Liver (tissue), 9 donors: ENCODE results near the gene LRRC49. TPM values are rescaled to one million over a fixed set of nuclear protein-coding genes. Genes with fewer than 3 reads are reported as not detected.

Experiments used
- DNase-seq: peaks from one replicate; pipeline ENCODE4 v3.0.0-alpha.2; 2017; ENCODE audit warnings: low spot score
- H3K27ac ChIP-seq, 2 donors: one replicate each; pipeline ENCODE4 v1.7.0; 2013; ENCODE audit warnings: inconsistent platforms in 2 of 2, low read length in 2 of 2, control low read depth in 1 of 2, low read depth in 1 of 2, mild to moderate bottlenecking in 1 of 2
- H3K27me3 ChIP-seq, 4 donors: one replicate each; pipeline versions ENCODE4 v1.6.1 to v1.7.0; 2013; ENCODE audit warnings: low read length in 3 of 4, inconsistent platforms in 1 of 4, mild to moderate bottlenecking in 1 of 4, moderate library complexity in 1 of 4; ENCODE audit not compliant: control insufficient read depth in 4 of 4, insufficient read depth in 4 of 4
- H3K36me3 ChIP-seq, 4 donors: one replicate each; pipeline versions ENCODE4 v1.6.1 to v1.7.0; 2013; ENCODE audit warnings: low read length in 3 of 4, mild to moderate bottlenecking in 3 of 4, low read depth in 1 of 4, moderate library complexity in 1 of 4; ENCODE audit not compliant: control insufficient read depth in 4 of 4, insufficient read depth in 3 of 4
- H3K4me1 ChIP-seq, 4 donors: one replicate each; pipeline versions ENCODE4 v1.6.1 to v1.7.0; 2013; ENCODE audit warnings: low read length in 3 of 4, mild to moderate bottlenecking in 3 of 4, moderate library complexity in 1 of 4; ENCODE audit not compliant: control insufficient read depth in 4 of 4, insufficient read depth in 4 of 4
- H3K4me3 ChIP-seq, 3 donors: one replicate each; pipeline versions ENCODE4 v1.6.1 to v1.7.0; 2013; ENCODE audit warnings: low read length in 3 of 3, control low read depth in 1 of 3, low read depth in 1 of 3, mild to moderate bottlenecking in 1 of 3
- H3K9ac ChIP-seq, 2 donors: one replicate each; pipeline ENCODE4 v1.7.0; 2013; ENCODE audit warnings: low read length in 2 of 2, mild to moderate bottlenecking in 2 of 2, moderate library complexity in 2 of 2, control low read depth in 1 of 2, low read depth in 1 of 2
- H3K9me3 ChIP-seq, 4 donors: one replicate each; pipeline versions ENCODE4 v1.6.1 to v1.7.0; 2013; ENCODE audit warnings: low read length in 3 of 4; ENCODE audit not compliant: control insufficient read depth in 4 of 4
- EGR1 ChIP-seq, 2 donors: IDR thresholded peaks; 2 replicates each; pipeline ENCODE4 v1.6.1; 2016 to 2018; ENCODE audit warnings: antibody characterized with exemption in 2 of 2, low read depth in 2 of 2
- FOXA1 ChIP-seq: IDR thresholded peaks from 2 replicates; pipeline ENCODE4 v1.6.1; 2016; ENCODE audit warnings: antibody characterized with exemption
- FOXA2 ChIP-seq: IDR thresholded peaks from 2 replicates; pipeline ENCODE4 v1.6.1; 2016; ENCODE audit warnings: antibody characterized with exemption
- GABPA ChIP-seq, 2 donors: IDR thresholded peaks in 1 of 2; conservative IDR thresholded peaks in 1 of 2; 2 replicates each; pipeline ENCODE4 v1.6.1; 2016; ENCODE audit warnings: antibody characterized with exemption in 2 of 2, mild to moderate bottlenecking in 1 of 2, moderate library complexity in 1 of 2
- HNF4A ChIP-seq, 2 donors: conservative IDR thresholded peaks; 2 replicates each; pipeline ENCODE4 v1.6.1; 2016; ENCODE audit warnings: antibody characterized with exemption in 2 of 2, mild to moderate bottlenecking in 2 of 2
- HNF4G ChIP-seq: IDR thresholded peaks from 2 replicates; pipeline ENCODE4 v1.6.1; 2016; ENCODE audit warnings: antibody characterized with exemption
- JUND ChIP-seq, 2 donors: IDR thresholded peaks; 2 replicates each; pipeline ENCODE4 v1.6.1; 2016; ENCODE audit warnings: antibody characterized with exemption in 2 of 2
- MAX ChIP-seq: IDR thresholded peaks from 2 replicates; pipeline ENCODE4 v1.6.1; 2016; ENCODE audit warnings: antibody characterized with exemption
- NR2F2 ChIP-seq: IDR thresholded peaks from 2 replicates; pipeline ENCODE4 v1.6.1; 2016; ENCODE audit warnings: antibody characterized with exemption
- RAD21 ChIP-seq, 2 donors: IDR thresholded peaks; 2 replicates each; pipeline ENCODE4 v1.6.1; 2016; ENCODE audit warnings: antibody characterized with exemption in 2 of 2, mild to moderate bottlenecking in 2 of 2
- RXRA ChIP-seq, 2 donors: IDR thresholded peaks; 2 replicates each; pipeline ENCODE4 v1.6.1; 2017 to 2018; ENCODE audit warnings: antibody characterized with exemption in 2 of 2, mild to moderate bottlenecking in 1 of 2
- SP1 ChIP-seq: IDR thresholded peaks from 2 replicates; pipeline ENCODE4 v1.6.1; 2018; ENCODE audit warnings: antibody characterized with exemption, mild to moderate bottlenecking
- TAF1 ChIP-seq: conservative IDR thresholded peaks from 2 replicates; pipeline ENCODE4 v1.6.1; 2016; ENCODE audit warnings: antibody characterized with exemption, mild to moderate bottlenecking
- YY1 ChIP-seq: IDR thresholded peaks from 2 replicates; pipeline ENCODE4 v1.6.1; 2016; ENCODE audit warnings: antibody characterized with exemption, mild to moderate bottlenecking
- WGBS: extraction: QIAGEN DNeasy Blood & Tissue Kit; methylation state at CpG from one replicate; pipeline ENCODE4 v1.1.7; 2013; 5-methylcytosine and 5-hydroxymethylcytosine counted together
- polyA plus RNA-seq, 2 donors: library from polyadenylated mRNA; stranded (reverse) in 1 of 2; unstranded in 1 of 2; fragments of 200-250 nt in 1 of 2; fragments of >200 nt in 1 of 2; fragmentation: Nextera tagmentation in 1 of 2; extraction: Ambion mirVana in 1 of 2; gene quantifications; one replicate each; pipeline versions ENCODE4 v1.2.1 to v1.2.3, GENCODE V29; 2013 to 2015
- total RNA-seq, 2 donors: library from RNA; depleted of rRNA; stranded (reverse); fragments of >200 nt; gene quantifications; one replicate each; pipeline ENCODE4 v1.2.3, GENCODE V29; 2014
- TF ChIP-seq, protein P1 (sequence below): IDR thresholded peaks from 2 replicates; pipeline ENCODE4 v1.6.1; 2016; ENCODE audit warnings: antibody characterized with exemption, mild to moderate bottlenecking
- TF ChIP-seq, protein P2 (sequence below): IDR thresholded peaks from 2 replicates; pipeline ENCODE4 v1.6.1; 2016; ENCODE audit warnings: antibody characterized with exemption
- TF ChIP-seq, protein P3 (sequence below): IDR thresholded peaks from 2 replicates; pipeline ENCODE4 v1.6.1; 2016; ENCODE audit warnings: antibody characterized with exemption
- donor health status: healthy.
- donor health status: healthy.
- donor health status: healthy.
- donor health status: healthy.
- donor health status: healthy.

LRRC49 gene
- total and polyA plus RNA-seq, 4 donors: 0.20 to 1.1 (median 0.31) TPM

- Histone ChIP-seq H3K27me3 (peaks cover 0 to 3% (median 0%) of the 10 kb centered on the region in 4 donors), H3K27ac (no peak overlapping the region), H3K4me3 (no peak overlapping the region), H3K9me3 (peaks cover 0 to 3% (median 0%) of the 10 kb centered on the region in 4 donors), H3K36me3 (no peaks in the 10 kb centered on the region), H3K4me1 (no peaks in the 10 kb centered on the region), H3K9ac (no peak overlapping the region)
- 46% methylated on average over 1 of the region's 1 CpG for WGBS
- DNase-seq: no peak
- TF ChIP-seq GABPA (IDR thresholded peaks at IDR 0.05 in 1 of 2, conservative IDR thresholded peaks at IDR 0.05 in 1 of 2) (no peak), NR2F2 (no peak), HNF4A (conservative IDR thresholded peaks at IDR 0.05) (no peak), SP1 (no peak), YY1 (no peak), HNF4G (no peak), RXRA (IDR thresholded peaks at IDR 0.05) (no peak), JUND (IDR thresholded peaks at IDR 0.05) (no peak), FOXA2 (no peak), TAF1 (no peak), MAX (no peak), FOXA1 (no peak), EGR1 (IDR thresholded peaks at IDR 0.05; ENCODE audit: low read depth in 2 of 2) (no peak), RAD21 (IDR thresholded peaks at IDR 0.05) (no peak)
- TF ChIP-seq, protein P1, sequence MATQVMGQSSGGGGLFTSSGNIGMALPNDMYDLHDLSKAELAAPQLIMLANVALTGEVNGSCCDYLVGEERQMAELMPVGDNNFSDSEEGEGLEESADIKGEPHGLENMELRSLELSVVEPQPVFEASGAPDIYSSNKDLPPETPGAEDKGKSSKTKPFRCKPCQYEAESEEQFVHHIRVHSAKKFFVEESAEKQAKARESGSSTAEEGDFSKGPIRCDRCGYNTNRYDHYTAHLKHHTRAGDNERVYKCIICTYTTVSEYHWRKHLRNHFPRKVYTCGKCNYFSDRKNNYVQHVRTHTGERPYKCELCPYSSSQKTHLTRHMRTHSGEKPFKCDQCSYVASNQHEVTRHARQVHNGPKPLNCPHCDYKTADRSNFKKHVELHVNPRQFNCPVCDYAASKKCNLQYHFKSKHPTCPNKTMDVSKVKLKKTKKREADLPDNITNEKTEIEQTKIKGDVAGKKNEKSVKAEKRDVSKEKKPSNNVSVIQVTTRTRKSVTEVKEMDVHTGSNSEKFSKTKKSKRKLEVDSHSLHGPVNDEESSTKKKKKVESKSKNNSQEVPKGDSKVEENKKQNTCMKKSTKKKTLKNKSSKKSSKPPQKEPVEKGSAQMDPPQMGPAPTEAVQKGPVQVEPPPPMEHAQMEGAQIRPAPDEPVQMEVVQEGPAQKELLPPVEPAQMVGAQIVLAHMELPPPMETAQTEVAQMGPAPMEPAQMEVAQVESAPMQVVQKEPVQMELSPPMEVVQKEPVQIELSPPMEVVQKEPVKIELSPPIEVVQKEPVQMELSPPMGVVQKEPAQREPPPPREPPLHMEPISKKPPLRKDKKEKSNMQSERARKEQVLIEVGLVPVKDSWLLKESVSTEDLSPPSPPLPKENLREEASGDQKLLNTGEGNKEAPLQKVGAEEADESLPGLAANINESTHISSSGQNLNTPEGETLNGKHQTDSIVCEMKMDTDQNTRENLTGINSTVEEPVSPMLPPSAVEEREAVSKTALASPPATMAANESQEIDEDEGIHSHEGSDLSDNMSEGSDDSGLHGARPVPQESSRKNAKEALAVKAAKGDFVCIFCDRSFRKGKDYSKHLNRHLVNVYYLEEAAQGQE: no peak
- TF ChIP-seq, protein P2, sequence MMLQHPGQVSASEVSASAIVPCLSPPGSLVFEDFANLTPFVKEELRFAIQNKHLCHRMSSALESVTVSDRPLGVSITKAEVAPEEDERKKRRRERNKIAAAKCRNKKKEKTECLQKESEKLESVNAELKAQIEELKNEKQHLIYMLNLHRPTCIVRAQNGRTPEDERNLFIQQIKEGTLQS: no peak
- TF ChIP-seq, protein P3, sequence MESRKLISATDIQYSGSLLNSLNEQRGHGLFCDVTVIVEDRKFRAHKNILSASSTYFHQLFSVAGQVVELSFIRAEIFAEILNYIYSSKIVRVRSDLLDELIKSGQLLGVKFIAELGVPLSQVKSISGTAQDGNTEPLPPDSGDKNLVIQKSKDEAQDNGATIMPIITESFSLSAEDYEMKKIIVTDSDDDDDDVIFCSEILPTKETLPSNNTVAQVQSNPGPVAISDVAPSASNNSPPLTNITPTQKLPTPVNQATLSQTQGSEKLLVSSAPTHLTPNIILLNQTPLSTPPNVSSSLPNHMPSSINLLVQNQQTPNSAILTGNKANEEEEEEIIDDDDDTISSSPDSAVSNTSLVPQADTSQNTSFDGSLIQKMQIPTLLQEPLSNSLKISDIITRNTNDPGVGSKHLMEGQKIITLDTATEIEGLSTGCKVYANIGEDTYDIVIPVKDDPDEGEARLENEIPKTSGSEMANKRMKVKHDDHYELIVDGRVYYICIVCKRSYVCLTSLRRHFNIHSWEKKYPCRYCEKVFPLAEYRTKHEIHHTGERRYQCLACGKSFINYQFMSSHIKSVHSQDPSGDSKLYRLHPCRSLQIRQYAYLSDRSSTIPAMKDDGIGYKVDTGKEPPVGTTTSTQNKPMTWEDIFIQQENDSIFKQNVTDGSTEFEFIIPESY: no peak
Measured at GRCh38 chr15:71089801-71090200, 197.2 kb downstream of the LRRC49 start.

- no peak overlapping the region for H3K27ac ChIP-seq
- no peak overlapping the region for H3K4me3 ChIP-seq
- no peaks in the 10 kb centered on the region for H3K4me1 ChIP-seq
- H3K36me3 ChIP-seq: no peaks in the 10 kb centered on the region
- H3K9me3 ChIP-seq: peaks cover 0 to 3% (median 0%) of the 10 kb centered on the region in 4 donors
- 66% methylated on average over 1 of the region's 1 CpG for WGBS
- DNase-seq: no peak
- no peaks in the 10 kb centered on the region for H3K27me3 ChIP-seq
- no peak overlapping the region for H3K9ac ChIP-seq
- TF ChIP-seq NR2F2 (no peak), JUND (IDR thresholded peaks at IDR 0.05) (no peak), RAD21 (IDR thresholded peaks at IDR 0.05) (no peak), YY1 (no peak), FOXA2 (no peak), SP1 (no peak), FOXA1 (no peak)
- TF ChIP-seq, protein P2: no peak
- TF ChIP-seq, protein P3: no peak
Measured at GRCh38 chr15:71091601-71092000, 199.0 kb downstream of the LRRC49 start.
